H4 (cell line): ENCODE results near the gene HRH3. TPM values are rescaled to one million over a fixed set of nuclear protein-coding genes. Genes with fewer than 3 reads are reported as not detected.

ENCODE experiments used
- DNase-seq: peaks from one replicate; pipeline ENCODE4 v3.0.0-alpha.2; 2015; ENCODE audit warnings: low spot score
- total RNA-seq: library from RNA; depleted of rRNA; stranded (reverse); fragments of >200 nt; shearing (Covaris generic); gene quantifications from 2 replicates; pipeline ENCODE4 v1.2.3, GENCODE V29; 2014; rRNA removed

The HRH3 gene
- not detected in 2 replicates for total RNA-seq

GRCh38 chr20:62219992-62220665 is at the start of gene HRH3:
HRH3 (minus strand) TSS chr20:62220278; CDS start chr20:62219970, 308 bp downstream.
- DNase-seq = no peak

- DNase-seq = no peak
Measured at GRCh38 chr20:62269871-62270270, 49.8 kb upstream of the HRH3 start.

- DNase-seq = no peak
Measured at GRCh38 chr20:62269378-62269777, 49.3 kb upstream of the HRH3 start.

- no peak for DNase-seq
Measured at GRCh38 chr20:62268228-62268900, 48.3 kb upstream of the HRH3 start.

- DNase-seq = no peak
Measured at GRCh38 chr20:62267543-62267942, 47.5 kb upstream of the HRH3 start.

GRCh38 chr20:62266851-62267250 is 46.8 kb upstream of the HRH3 start:
- no peak for DNase-seq

GRCh38 chr20:62266340-62266739 is 46.3 kb upstream of the HRH3 start:
- no peak for DNase-seq

GRCh38 chr20:62265365-62265764 is 45.3 kb upstream of the HRH3 start:
- DNase-seq = no peak

GRCh38 chr20:62263396-62263795 is 43.3 kb upstream of the HRH3 start:
- no peak for DNase-seq

GRCh38 chr20:62262064-62262463 is 42.0 kb upstream of the HRH3 start:
- no peak for DNase-seq

- DNase-seq = no peak
Measured at GRCh38 chr20:62259294-62259565, 39.2 kb upstream of the HRH3 start.

GRCh38 chr20:62258499-62259293 is 38.6 kb upstream of the HRH3 start:
- DNase-seq = no peak

- no peak for DNase-seq
Measured at GRCh38 chr20:62255976-62256375, 35.9 kb upstream of the HRH3 start.

GRCh38 chr20:62254021-62254724 is 34.1 kb upstream of the HRH3 start:
- DNase-seq = no peak

GRCh38 chr20:62253398-62253797 is 33.3 kb upstream of the HRH3 start:
- DNase-seq = no peak

- no peak for DNase-seq
Measured at GRCh38 chr20:62252342-62252966, 32.4 kb upstream of the HRH3 start.

- no peak for DNase-seq
Measured at GRCh38 chr20:62248890-62249560, 28.9 kb upstream of the HRH3 start.

- no peak for DNase-seq
Measured at GRCh38 chr20:62246872-62247652, 27.0 kb upstream of the HRH3 start.

GRCh38 chr20:62246431-62246830 is 26.4 kb upstream of the HRH3 start:
- no peak for DNase-seq

GRCh38 chr20:62245911-62246280 is 25.8 kb upstream of the HRH3 start:
- DNase-seq = no peak
